Epidermal melanocyte (primary cell): ENCODE data around the gene SLC44A3.

Experiments used
- DNase-seq: peaks from one replicate; pipeline ENCODE4 v3.0.0; 2011; ENCODE audit warnings: low spot score; ENCODE audit not compliant: insufficient read length

Gene SLC44A3, protein sequence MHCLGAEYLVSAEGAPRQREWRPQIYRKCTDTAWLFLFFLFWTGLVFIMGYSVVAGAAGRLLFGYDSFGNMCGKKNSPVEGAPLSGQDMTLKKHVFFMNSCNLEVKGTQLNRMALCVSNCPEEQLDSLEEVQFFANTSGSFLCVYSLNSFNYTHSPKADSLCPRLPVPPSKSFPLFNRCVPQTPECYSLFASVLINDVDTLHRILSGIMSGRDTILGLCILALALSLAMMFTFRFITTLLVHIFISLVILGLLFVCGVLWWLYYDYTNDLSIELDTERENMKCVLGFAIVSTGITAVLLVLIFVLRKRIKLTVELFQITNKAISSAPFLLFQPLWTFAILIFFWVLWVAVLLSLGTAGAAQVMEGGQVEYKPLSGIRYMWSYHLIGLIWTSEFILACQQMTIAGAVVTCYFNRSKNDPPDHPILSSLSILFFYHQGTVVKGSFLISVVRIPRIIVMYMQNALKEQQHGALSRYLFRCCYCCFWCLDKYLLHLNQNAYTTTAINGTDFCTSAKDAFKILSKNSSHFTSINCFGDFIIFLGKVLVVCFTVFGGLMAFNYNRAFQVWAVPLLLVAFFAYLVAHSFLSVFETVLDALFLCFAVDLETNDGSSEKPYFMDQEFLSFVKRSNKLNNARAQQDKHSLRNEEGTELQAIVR

GRCh38 chr1:94819945-94820746 lies at the start of gene SLC44A3:
SLC44A3 (plus strand) TSS chr1:94820357; CDS start chr1:94820452, 95 bp downstream.
- peak; percentile 56 for DNase-seq

DNA sequence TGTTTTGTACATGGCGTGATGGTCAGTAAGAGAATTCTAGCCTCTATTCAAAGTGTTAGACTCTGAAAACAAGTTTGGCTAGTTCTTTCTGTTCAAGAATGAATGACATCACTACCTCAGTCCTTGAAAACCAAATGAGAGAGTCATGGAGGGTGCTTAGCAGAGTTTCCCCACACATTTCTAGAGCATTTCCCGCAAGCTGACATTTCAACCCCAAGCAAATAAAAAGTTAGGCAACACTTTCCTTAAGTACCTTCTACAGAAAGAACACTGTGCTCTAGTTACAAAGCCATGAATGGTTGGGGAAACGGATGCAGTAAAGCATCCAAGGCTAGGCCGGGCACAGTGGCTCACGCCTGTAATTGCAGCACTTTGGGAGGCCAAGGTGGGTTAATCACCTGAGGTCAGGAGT lies 47.9 kb upstream of the SLC44A3 start:
- DNase-seq: no peak

- DNase-seq: no peak
These were observed 47.3 kb upstream of the SLC44A3 start for GRCh38 chr1:94772845-94773244.

GRCh38 chr1:94773296-94773809 lies 46.8 kb upstream of the SLC44A3 start:
- no peak for DNase-seq

DNA sequence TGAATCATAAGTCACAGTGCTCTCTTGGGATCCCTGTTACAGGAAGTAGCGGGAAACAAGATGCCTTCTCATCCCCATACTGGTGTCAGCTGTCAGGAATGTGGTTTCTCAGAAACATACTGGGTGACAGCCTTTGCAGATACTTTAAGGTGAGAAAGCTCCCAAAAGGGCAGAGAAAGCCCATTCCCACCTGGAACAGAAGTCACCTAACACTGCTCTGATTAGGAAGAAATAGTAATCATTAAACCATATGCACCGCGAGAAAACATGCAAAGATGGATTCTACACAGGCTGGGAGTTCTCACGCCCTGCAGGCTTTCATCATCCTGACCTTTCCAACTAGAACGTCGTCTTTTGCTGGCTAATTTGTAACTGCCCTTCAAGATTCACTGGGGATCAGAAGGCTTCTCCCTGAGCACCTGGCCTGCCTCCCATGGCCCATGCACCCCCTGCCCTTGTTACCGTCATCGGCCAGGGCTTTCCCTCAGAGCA lies 46.2 kb upstream of the SLC44A3 start:
- no peak for DNase-seq

GRCh38 chr1:94776474-94776873 lies 43.7 kb upstream of the SLC44A3 start:
- DNase-seq: no peak

- no peak for DNase-seq
These were observed 42.9 kb upstream of the SLC44A3 start for GRCh38 chr1:94777281-94777680.

- no peak for DNase-seq
These were observed 41.3 kb upstream of the SLC44A3 start for GRCh38 chr1:94778808-94779207.

GRCh38 chr1:94783342-94784189 lies 36.6 kb upstream of the SLC44A3 start:
- peak; percentile 29 for DNase-seq

DNA sequence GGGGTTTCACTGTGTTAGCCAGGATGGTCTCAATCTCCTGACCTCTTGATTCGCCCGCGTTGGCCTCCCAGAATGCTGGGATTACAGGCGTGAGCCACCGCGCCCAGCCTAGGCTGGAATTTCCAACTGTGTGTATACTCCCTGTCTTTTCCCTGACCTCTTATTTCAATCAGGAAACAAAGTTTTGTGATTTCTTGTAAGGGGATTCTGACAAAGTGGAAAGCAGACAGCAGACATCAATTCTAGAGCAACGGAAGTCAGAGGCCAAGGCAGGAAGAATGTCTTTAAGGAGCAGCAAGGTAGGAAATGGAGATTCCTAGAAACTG lies 36.0 kb upstream of the SLC44A3 start:
- DNase-seq: no peak

DNA sequence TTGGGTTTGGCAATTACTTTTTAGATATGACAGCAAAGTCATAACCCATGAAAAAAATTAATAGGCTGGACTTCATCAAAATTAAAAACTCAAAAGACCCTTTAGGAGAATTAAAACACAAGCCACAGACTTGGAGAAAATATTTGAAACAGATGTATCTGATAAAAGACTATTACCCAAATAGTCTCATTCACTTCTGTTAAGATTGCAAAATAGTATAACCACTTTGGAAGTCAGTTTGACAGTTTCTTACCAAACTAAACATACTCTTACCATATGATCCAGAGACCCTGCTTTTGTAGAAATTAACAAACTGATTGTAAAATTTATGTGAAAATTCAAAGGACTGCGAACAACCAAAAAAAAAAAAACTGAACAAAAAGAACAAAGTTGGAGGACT lies 32.5 kb upstream of the SLC44A3 start:
- no peak for DNase-seq

- no peak for DNase-seq
These were observed 29.9 kb upstream of the SLC44A3 start for GRCh38 chr1:94790246-94790645.

DNA sequence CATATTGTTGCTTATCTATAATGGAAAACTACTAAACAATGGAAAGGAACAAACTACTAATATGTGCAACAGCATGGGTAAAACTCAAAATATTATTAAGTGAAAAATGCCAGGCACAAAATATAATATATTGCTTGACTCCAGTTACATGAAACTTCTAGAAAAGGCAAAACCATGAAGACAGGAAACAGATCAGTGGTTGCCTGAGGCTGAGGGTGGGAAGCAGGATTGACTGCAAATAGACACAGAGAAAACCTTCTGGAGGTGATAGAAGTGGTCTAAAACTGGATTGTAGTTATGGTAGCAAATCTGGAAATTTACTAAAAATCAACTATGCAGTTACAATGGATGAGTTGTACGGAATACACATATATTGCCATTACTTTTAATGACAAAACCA lies 29.5 kb upstream of the SLC44A3 start:
- no peak for DNase-seq

DNA sequence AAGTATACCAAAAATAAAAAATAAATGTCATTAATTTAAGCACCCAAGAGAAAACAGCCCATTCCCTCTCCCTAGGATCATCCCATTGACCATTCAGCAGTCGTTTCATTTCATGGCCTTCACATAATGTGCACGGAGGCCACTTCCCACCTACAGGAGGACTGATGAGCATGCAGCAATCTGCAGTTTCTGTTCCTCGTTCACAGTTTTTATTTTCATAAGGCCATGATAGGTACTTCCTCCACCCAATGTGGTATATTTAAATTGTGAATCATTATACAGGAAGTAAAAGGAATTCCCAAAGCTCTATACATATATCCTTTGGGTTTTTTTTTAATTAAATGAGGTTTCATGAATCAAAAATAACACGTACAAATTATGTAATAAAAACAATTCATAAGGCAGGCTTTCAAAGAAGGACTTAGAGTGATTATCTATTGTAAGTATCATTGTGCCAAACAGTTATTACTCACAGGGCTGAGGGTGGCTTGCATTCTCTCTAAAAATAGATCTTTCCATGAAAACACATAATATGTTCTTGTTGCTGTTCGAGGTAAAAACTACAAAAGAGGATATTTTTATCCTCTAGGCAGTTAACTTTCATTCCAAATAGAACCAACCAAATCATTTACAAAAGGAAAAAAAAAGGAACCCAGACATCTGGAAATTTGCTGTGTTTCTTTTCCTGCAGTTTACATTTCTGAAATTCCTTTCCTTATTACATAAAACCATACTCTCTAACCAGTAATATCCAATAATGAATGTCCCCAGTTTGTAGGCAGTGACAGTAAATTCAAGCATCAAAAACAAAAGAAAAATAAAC lies 27.5 kb upstream of the SLC44A3 start:
- no peak for DNase-seq

- DNase-seq: no peak
These were observed 26.9 kb upstream of the SLC44A3 start for GRCh38 chr1:94793296-94793656.

- no peak for DNase-seq
These were observed 24.7 kb upstream of the SLC44A3 start for GRCh38 chr1:94795434-94795833.

DNA sequence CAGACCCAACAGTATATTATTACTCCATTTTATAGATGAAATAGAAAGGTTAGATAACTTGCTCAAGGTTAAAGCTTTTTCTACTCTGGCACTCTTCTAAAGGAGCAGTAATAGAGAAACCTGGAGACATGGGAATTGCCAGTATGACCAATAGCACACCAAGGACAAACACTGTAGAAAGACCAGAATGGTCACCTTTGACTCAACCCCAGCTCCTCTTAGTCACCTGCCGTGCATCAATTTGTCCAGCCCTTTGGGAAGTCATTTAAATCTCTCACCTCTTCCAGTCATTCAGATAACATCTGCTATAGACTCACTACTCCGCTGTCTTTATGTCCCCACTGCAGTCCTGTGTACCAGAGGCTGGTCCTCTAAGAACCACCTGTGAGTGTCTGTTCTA lies 23.9 kb upstream of the SLC44A3 start:
- no peak for DNase-seq

GRCh38 chr1:94797291-94797690 lies 22.9 kb upstream of the SLC44A3 start:
- DNase-seq: no peak

DNA sequence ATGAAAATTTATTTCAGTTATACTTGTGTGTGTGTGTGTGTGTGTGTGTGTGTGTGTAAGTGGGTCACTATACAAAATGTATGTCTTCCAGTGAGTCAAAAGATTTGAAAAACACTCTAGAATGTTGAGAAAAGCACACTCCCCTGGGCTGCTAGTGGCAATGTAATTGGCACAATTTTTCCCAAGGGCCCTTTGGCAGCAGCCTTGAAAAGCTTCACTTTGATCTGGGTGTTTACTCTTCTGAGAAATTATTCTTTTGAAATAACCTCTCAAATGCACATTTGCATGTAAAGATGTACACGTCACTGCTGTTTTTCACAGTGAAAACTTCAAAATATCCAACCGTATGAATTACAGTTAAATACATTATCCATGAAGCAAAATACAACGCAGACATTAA lies 22.1 kb upstream of the SLC44A3 start:
- DNase-seq: no peak

- DNase-seq: no peak
These were observed 21.7 kb upstream of the SLC44A3 start for GRCh38 chr1:94798462-94798861.
